HG02885 (cell line): ENCODE results near the gene KRTAP12-3.

Experiments
- ATAC-seq: cut with Tn5 transposase; IDR thresholded peaks from one replicate; pipeline ENCODE4 v1.9.1; 2021; ENCODE audit warnings: mild to moderate bottlenecking; ENCODE audit not compliant: unreplicated experiment, poor library complexity

The KRTAP12-3 gene

DNA sequence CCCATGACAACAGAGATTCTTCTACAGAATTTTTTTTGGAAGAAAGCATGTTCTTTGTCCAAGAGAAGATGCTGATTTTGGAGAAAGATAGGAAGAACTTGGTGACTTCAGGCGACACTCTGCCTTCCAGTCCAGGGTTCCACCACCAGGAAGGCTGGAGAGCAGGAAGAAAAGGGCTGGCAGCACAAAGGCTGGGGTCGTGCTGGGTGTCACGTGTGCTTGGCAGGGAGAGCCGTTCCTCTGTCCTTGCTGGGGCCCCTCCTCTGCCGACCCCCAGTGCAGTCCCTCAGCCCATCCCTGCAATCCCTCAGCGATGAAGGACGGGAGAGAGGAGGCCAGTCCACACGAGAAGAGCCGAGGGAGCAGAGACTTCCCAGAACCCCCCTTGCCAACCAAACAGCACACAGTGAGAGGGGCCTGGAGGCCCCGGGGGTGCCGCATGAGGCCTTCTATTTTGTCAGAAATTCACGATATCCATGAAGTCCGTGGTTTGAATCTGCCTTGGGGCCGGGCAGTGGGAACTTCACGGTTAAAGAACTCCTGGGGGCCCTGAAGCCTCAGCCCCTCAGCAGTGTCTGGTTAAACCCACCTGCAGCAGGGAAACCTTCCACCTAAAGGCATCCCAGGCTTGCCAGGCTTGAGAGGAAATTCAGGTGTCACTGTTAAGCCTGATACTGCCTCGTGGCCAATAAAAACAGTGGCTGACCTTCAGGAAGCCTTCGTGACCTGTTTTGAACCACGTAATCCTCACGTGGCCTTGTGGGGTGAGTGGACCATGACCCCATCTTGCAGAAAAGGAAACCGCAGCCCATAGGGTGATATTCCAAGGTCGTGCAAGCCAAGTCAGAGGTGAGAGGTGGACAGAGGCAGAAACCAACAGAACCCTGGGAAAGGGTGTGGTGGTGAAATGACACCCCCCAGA is 42.6 kb downstream of the KRTAP12-3 start:
- ATAC-seq = no peak

DNA sequence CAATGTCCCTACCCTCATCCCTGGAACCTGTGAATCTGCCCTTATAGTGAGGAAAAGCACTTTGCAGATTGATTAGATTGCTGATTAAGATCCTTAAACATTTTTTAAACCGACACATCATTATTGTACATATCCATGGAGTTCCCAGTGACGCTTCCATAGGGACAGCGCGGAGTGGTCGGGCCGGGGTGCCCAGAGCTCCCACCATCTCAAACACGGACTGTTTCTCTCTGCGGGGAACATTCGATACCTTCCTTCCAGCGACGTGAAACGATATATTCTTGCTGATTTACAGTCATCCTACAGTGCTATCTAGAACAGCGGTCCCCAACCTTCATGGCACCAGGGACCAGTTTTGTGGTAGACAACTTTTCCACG is 43.3 kb downstream of the KRTAP12-3 start:
- ATAC-seq = no peak

DNA sequence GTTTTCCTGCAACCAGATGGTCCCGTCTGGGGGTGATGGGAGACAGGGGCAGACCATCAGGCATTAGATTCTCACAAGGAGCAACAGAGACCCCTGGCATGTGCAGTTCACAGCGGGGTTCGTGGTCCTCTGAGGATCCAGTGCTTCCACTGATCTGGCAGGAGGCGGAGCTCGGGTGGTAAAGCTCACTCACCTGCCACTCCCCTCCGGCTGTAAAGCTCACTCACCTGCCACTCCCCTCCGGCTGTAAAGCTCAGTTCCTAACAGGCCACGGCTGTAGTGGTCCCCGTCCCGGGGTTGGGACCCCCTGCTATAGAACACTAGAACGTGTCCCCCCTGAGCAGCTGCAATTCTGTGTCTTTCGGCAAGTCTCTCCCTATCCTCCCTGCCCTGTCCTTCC is 43.8 kb downstream of the KRTAP12-3 start:
- no peak for ATAC-seq

DNA sequence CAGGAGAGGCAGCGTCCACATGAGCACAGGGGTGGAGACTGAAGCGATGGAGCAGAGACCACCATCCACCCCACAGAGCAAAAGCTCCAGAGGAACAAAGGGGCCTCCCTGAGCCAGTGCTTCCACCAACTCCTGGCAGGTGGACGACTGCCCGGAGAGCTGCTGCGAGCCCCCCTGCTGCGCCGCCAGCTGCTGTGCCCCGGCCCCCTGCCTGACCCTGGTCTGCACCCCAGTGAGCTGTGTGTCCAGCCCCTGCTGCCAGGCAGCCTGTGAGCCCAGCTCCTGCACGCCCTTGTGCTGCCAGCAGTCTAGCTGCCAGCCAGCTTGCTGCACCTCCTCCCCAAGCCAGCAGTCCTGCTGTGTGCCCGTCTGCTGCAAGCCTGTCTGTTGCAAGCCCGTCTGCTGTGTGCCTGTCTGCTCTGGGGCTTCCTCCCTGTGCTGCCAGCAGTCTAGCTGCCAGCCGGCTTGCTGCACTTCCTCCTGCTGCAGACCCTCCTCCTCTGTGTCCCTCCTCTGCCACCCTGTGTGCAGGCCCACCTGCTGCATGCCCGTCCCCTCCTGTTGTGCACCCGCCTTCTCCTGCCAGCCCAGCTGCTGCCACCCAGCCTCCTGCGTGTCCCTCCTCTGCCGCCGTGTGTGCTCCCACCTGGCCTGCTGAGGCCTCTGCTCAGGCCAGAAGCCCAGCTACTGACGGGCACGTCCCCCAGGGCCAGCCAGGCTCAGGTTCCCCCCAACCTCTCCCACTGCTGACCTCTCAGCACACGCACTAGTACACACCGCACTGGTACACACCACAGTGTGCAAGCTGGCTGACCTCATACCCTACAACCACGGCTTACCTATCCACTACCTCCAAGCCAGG is 44.6 kb downstream of the KRTAP12-3 start:
- no peak for ATAC-seq

DNA sequence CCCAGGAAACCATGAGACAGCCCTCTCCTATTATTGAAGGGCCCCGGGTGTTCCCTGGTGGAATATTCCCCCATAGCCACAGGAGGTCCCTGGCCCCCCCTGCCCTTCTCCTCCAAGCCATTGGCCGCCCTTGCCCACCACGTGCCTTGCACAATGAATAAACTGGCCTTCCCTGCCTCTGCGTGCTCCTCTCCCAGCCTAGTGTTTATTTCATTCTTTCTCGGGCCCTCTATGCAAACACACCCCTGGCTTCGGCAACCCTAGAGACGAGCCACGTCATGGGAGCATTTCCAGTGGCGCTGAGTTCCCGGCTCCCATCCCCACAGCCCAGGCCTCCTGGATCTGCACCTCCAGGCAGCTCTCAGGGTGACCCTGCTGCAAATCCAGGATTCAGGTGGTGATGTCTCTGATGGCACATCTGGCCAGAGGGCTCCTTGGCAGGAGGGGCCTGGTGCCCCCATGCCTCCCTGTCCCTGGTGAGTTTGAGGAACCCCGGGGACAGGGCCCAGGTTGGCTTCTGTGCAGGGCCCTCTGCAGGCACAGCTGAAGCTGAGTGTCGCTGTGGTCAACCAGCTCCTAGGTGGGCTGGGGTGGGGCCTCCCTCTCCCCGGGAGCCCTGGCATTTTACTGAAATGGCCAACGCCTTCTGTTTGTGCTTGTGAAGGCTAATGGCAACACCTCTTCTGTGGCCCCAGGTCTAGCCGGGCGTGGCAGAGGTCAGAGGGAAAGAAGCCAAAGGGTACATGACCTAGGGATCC is 45.4 kb downstream of the KRTAP12-3 start:
- ATAC-seq = no peak

DNA sequence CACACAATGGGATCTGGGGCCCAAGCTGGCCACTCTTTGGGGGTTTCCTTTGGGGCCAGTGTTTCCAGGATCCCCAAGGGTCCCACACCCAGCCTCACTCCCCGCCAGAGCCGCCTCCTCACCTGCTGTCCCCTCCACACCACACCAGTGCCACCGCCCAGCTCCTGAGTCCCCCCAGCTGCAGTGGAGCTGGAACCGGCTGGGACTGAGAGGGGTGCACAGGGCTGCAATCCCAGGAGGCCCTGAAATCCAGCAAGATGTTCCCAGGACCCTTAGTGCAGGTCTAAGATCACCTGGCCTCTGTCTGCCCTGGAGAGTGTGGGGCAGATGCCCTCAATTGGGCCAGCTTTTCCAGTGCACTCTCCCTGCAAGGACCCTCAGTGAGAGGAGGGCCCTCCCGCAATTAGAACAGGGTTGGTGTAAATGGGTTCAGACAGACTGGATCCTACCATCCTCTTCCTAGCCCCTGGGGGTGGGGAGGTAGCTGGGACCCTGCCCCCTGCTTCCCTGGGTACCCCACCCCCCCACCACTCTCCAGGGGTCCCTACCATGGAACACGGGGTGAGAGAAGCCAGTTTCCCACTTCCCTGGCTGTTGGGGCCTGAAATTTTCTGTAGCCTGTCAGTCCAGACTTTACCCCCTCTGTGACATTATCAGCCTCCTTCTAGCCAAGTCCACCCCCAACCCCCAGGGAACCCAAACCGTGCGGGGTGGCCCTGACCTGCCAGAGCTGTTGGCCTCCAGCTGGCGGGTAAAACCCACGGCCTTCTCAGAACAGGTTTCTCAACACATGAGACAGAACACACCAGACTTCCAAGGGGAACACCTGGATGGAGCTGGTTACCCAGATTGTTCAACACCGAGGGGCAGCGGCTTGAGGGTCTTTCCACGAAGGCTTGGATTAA is 46.3 kb downstream of the KRTAP12-3 start:
- no peak for ATAC-seq

DNA sequence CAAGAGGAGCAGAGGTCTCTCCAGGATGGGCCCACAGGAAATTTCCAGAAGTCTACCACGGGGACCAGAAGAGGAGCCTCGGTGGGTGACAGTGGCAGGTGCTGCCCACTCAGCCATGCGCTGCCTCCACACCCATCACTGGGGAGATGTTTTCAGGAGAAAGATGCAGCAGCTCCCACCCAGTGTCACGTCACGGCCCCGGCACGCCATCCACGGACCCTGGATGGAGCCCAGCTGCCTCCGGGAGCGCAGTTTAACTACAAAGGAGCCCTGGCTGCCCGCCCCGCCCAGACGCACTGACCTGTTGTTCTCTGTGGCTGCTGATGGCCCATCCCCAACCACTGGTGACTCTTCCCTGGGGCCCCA is 46.9 kb downstream of the KRTAP12-3 start:
- no peak for ATAC-seq

DNA sequence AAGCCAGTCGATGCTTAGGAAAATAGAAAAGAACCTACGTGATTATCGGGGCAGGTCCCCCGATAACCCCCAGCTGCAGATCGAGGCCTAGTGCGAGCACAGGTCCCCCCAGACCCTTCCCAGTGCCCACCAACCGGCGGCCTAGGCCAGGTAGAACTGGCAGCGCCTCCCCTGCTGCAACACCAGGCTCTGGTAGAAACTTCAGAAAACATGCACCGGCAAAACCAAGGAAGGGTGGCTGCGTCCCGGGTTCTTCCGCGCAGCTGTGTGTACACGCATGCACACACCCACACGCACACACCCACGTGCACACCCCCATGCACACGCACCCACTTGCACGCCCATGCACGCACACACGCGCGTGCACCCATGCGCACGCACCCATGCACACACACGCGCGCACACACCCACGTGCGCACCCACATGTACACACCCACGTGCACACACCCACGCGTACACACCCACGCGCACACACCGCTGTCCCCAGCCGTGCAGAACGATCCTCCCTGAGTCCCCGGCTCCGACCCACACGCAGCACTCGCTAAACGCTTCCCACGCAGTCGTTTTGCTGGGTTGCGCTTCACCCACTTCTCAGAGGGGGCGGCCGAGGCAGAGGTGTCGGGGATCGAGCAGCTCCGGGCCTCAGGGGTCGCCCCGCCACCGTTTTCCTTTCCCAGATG is 48.4 kb downstream of the KRTAP12-3 start:
- ATAC-seq = no peak

DNA sequence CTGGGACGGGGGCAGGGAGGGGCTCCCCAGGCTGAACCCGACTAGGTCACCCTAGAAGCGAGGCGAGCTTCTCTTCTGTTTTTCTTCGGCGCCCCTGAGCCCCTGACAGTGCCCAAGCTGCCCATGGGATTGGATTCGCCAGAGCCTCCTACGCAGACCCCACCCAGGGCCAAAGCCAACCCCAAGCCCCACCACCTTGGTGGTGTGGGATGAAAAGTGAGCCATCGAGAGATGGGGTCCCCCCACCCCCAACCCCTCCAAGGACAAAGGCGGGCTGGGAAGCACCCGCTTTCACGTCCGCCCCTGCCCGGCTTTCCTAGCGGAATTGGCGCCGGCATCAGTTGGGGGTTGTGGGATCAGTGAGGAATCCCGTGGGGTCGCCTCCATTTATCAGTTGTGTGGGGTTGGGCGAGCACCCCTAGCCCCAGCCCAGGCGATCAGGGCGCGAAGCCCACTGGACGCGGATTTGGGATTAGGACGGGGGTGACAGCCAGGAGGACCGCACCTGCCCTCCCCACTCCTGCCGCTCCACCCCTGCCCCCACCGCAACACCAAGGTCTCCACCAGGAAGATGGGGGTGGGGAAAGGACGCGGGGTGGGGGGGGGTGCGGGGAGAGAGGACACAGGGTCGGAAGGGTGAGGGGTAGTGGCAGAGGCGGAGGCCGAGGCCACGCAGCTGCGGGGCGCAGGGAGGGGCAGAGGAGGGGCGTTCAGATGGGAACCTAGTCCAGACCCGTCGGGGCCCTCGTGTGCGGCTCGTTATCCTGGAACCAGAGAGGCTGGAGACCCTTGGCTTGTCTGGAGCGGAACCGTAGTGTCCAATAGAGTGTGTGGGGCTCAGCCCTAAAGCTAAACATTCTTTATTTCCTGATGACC is 49.2 kb downstream of the KRTAP12-3 start:
- no peak for ATAC-seq
